PC-9 (cell line): ENCODE results near the gene RALGAPB. TPM values are rescaled to one million over a fixed set of nuclear protein-coding genes. Genes with fewer than 3 reads are reported as not detected.

Source experiments
- BruUV-seq: library from RNA; stranded (reverse); fragments of 400-500 nt; replicated peaks from 2 replicates; lab custom pipeline; 2021; lab: Mats Ljungman, UMichigan
- CTCF ChIA-PET: fragments of 300-600 bp; sonication (Branson Sonifier 250); formaldehyde crosslinking; loops from one replicate; lab custom pipeline; 2022; ENCODE audit warnings: antibody characterized with exemption; lab: Charles Lee
- POLR2A ChIA-PET: fragments of 300-600 bp; sonication (Branson Sonifier 250); formaldehyde crosslinking; loops from one replicate; lab custom pipeline; 2022; ENCODE audit warnings: antibody characterized with exemption; ENCODE audit not compliant: unreplicated experiment; lab: Charles Lee
- DNase-seq, 2 experiments: peaks; one replicate each; pipeline versions ENCODE4 v3.0.0 to v3.0.0-alpha.2; 2015 to 2022; ENCODE audit warnings: mixed read lengths in 1 of 2
- H2AFZ ChIP-seq: fragments of 200-600 bp; sonication (generic); 2 replicates; pipeline ENCODE4 v1.8.1; 2017; ENCODE audit warnings: antibody characterized with exemption
- H3F3A ChIP-seq: fragments of 200-600 bp; sonication (generic); 2 replicates; pipeline ENCODE4 v1.8.1; 2017; ENCODE audit warnings: antibody characterized with exemption, mild to moderate bottlenecking, low read depth; ENCODE audit not compliant: insufficient read depth
- H3K27ac ChIP-seq: fragments of 200-600 bp; sonication (generic); 2 replicates; pipeline ENCODE4 v1.6.1; 2016; ENCODE audit warnings: mixed run types
- H3K27me3 ChIP-seq: fragments of 200-600 bp; sonication (generic); 2 replicates; pipeline ENCODE4 v1.6.1; 2016; ENCODE audit warnings: low read depth, mixed run types; ENCODE audit not compliant: insufficient read depth
- H3K36me3 ChIP-seq: fragments of 200-600 bp; sonication (generic); 2 replicates; pipeline ENCODE4 v1.6.1; 2016; ENCODE audit warnings: low read depth, mixed run types
- H3K4me1 ChIP-seq: fragments of 200-600 bp; sonication (generic); replicated peaks from 2 replicates; pipeline ENCODE4 v1.6.1; 2016; ENCODE audit warnings: mixed run types; ENCODE audit not compliant: insufficient read depth
- H3K4me2 ChIP-seq: fragments of 200-600 bp; sonication (generic); 2 replicates; pipeline ENCODE4 v1.6.1; 2017; ENCODE audit warnings: mixed run types
- H3K4me3 ChIP-seq: fragments of 200-600 bp; sonication (generic); 2 replicates; pipeline ENCODE4 v1.6.1; 2016; ENCODE audit warnings: mixed run types
- H3K79me2 ChIP-seq: fragments of 200-600 bp; sonication (generic); 2 replicates; pipeline ENCODE4 v1.6.1; 2017; ENCODE audit warnings: low read depth, mixed run types
- H3K9me2 ChIP-seq: fragments of 200-600 bp; sonication (generic); 2 replicates; pipeline ENCODE4 v1.8.1; 2017; ENCODE audit warnings: mild to moderate bottlenecking; ENCODE audit not compliant: insufficient read depth
- H3K9me3 ChIP-seq: fragments of 200-600 bp; sonication (generic); 2 replicates; pipeline ENCODE4 v1.8.1; 2016; ENCODE audit warnings: low read depth; ENCODE audit not compliant: insufficient read depth
- H4K20me1 ChIP-seq: fragments of 200-600 bp; sonication (generic); 2 replicates; pipeline ENCODE4 v1.8.1; 2017; ENCODE audit not compliant: insufficient read depth
- CTCF ChIP-seq: fragments of 200-600 bp; sonication (generic); conservative IDR thresholded peaks from 2 replicates; pipeline ENCODE4 v1.6.1; 2017; ENCODE audit warnings: mixed run types, antibody characterized with exemption, mild to moderate bottlenecking, moderate library complexity
- EZH2 ChIP-seq: fragments of 200-600 bp; sonication (generic); IDR thresholded peaks from 2 replicates; pipeline ENCODE4 v1.8.0; 2017; ENCODE audit warnings: antibody characterized with exemption, low read depth
- intact Hi-C: fragments of 100-400 bp; cut with micrococcal nuclease; formaldehyde crosslinking; loops from one replicate; pipeline ENCODE4 v1.10.0; 2022; ENCODE audit not compliant: unreplicated experiment
- total RNA-seq: library from RNA; stranded (reverse); gene quantifications from 2 replicates; pipeline ENCODE4 v1.2.3, GENCODE V29; 2021

The RALGAPB gene
- total RNA-seq, 1 experiment from 2014 or later: 40.2 TPM

GRCh38 chr20:38536310-38536709, 63.7 kb downstream of the RALGAPB start:
- CTCF ChIA-PET: no interaction called here
- intact Hi-C loops: no loop called here
- Histone ChIP-seq H3K9me2 (no peaks in the 10 kb centered on the region), H3K79me2 (no peaks in the 10 kb centered on the region), H4K20me1 (peaks cover 5% of the 10 kb centered on the region; the same call in 1 of the 2 replicates), H3F3A (no peaks in the 10 kb centered on the region), H3K4me3 (no peak overlapping the region), H3K9me3 (no peaks in the 10 kb centered on the region), H3K27ac (no peak overlapping the region), H3K4me1 (no peaks in the 10 kb centered on the region), H3K4me2 (no peak overlapping the region), H3K36me3 (peaks cover 64% of the 10 kb centered on the region), H3K27me3 (no peaks in the 10 kb centered on the region), H2AFZ (no peak overlapping the region)
- TF ChIP-seq EZH2 (no peak), CTCF (no peak)
- no peak for DNase-seq
- no TSS peak for BruUV-seq
- POLR2A ChIA-PET: no interaction called here

GRCh38 chr20:38537176-38537575, 64.5 kb downstream of the RALGAPB start:
- Histone ChIP-seq H4K20me1 (peaks cover 5% of the 10 kb centered on the region; the same call in 1 of the 2 replicates), H3K27ac (no peak overlapping the region), H3K36me3 (peaks cover 63% of the 10 kb centered on the region), H3K79me2 (no peaks in the 10 kb centered on the region), H3K27me3 (no peaks in the 10 kb centered on the region), H3F3A (no peaks in the 10 kb centered on the region), H3K4me3 (no peak overlapping the region), H2AFZ (no peak overlapping the region), H3K9me2 (no peaks in the 10 kb centered on the region), H3K4me2 (no peak overlapping the region), H3K4me1 (no peaks in the 10 kb centered on the region), H3K9me3 (no peaks in the 10 kb centered on the region)
- TF ChIP-seq EZH2 (no peak), CTCF (no peak)
- no TSS peak for BruUV-seq
- POLR2A ChIA-PET: no interaction called here
- no peak for DNase-seq
- CTCF ChIA-PET: no interaction called here
- intact Hi-C loops: no loop called here

- no peak for DNase-seq
- intact Hi-C loops: no loop called here
Observed at GRCh38 chr20:38538789-38539188, 66.1 kb downstream of the RALGAPB start.

More at GRCh38 chr20:38538789-38539188, 66.1 kb downstream of the RALGAPB start:
- Histone ChIP-seq H3K4me1 (no peaks in the 10 kb centered on the region), H3K9me2 (no peaks in the 10 kb centered on the region), H3K9me3 (no peaks in the 10 kb centered on the region), H3K4me3 (no peak overlapping the region), H3K27me3 (no peaks in the 10 kb centered on the region), H4K20me1 (peaks cover 5% of the 10 kb centered on the region; the same call in 1 of the 2 replicates), H3F3A (no peaks in the 10 kb centered on the region), H3K27ac (no peak overlapping the region), H3K4me2 (no peak overlapping the region), H3K36me3 (peaks cover 67% of the 10 kb centered on the region), H3K79me2 (no peaks in the 10 kb centered on the region), H2AFZ (no peak overlapping the region)
- TF ChIP-seq EZH2: no peak
- TF ChIP-seq CTCF: no peak
- no TSS peak for BruUV-seq
- POLR2A ChIA-PET: no interaction called here
- CTCF ChIA-PET: no interaction called here
